Sigmoid colon (tissue), 7 donors: ENCODE data around the gene DHX15. TPM values are rescaled to one million over a fixed set of nuclear protein-coding genes. Genes with fewer than 3 reads are reported as not detected.

Experiments
- DNase-seq: peaks from one replicate; pipeline ENCODE4 v3.0.0-alpha.2; 2019
- H3K27ac ChIP-seq, 4 donors: fragments of 200-600 bp; sonication (generic); one replicate each; pipeline ENCODE4 v1.5.1; 2016 to 2019; ENCODE audit warnings: mild to moderate bottlenecking in 1 of 4
- H3K27me3 ChIP-seq, 3 donors: fragments of 200-600 bp; sonication (generic); one replicate each; pipeline ENCODE4 v1.5.1; 2019; ENCODE audit warnings: mild to moderate bottlenecking in 1 of 3
- H3K36me3 ChIP-seq, 4 donors: fragments of 200-600 bp; sonication (generic); one replicate each; pipeline ENCODE4 v1.5.1; 2016 to 2019
- H3K4me1 ChIP-seq, 4 donors: fragments of 200-600 bp; sonication (generic); one replicate each; pipeline ENCODE4 v1.5.1; 2017 to 2019
- H3K4me3 ChIP-seq, 4 donors: fragments of 200-600 bp; sonication (generic); one replicate each; pipeline ENCODE4 v1.5.1; 2017 to 2019; ENCODE audit warnings: mild to moderate bottlenecking in 2 of 4, moderate library complexity in 1 of 4
- H3K9me3 ChIP-seq, 4 donors: fragments of 200-600 bp in 3 of 4; sonication (generic) in 3 of 4; one replicate each; pipeline versions ENCODE4 v1.5.1 to v1.6.1; 2013 to 2019
- CTCF ChIP-seq, 4 experiments: fragments of 450-650 bp in 3 of 4; fragments of 200-600 bp in 1 of 4; IDR thresholded peaks; one replicate each; pipeline ENCODE4 v1.5.1; 2016 to 2019; ENCODE audit warnings: antibody characterized with exemption in 4 of 4, mild to moderate bottlenecking in 3 of 4, moderate library complexity in 2 of 4
- EP300 ChIP-seq, 4 donors: sonication (generic); formaldehyde crosslinking; IDR thresholded peaks; one replicate each; pipeline ENCODE4 v1.6.1; 2017; ENCODE audit warnings: antibody characterized with exemption in 4 of 4
- POLR2A ChIP-seq, 2 donors: fragments of 450-650 bp; IDR thresholded peaks; one replicate each; pipeline ENCODE4 v1.6.1; 2016; ENCODE audit warnings: antibody characterized with exemption in 2 of 2, mild to moderate bottlenecking in 2 of 2, moderate library complexity in 2 of 2
- POLR2AphosphoS5 ChIP-seq, 4 donors: sonication (generic); formaldehyde crosslinking; IDR thresholded peaks; one replicate each; pipeline ENCODE4 v1.6.1; 2017; ENCODE audit warnings: antibody characterized with exemption in 4 of 4
- WGBS, 2 donors: extraction: QIAGEN DNeasy Blood & Tissue Kit; methylation state at CpG; one replicate each; pipeline ENCODE4 v1.1.7; 2013; 5-methylcytosine and 5-hydroxymethylcytosine counted together
- intact Hi-C: fragments of 100-400 bp; cut with DNase I; formaldehyde crosslinking; loops from one replicate; pipeline ENCODE4 v1.15.1; 2023
- polyA plus RNA-seq, 3 donors: library from polyadenylated mRNA; stranded (reverse); fragments of 200-250 nt; gene quantifications; one replicate each; pipeline ENCODE4 v1.2.3, GENCODE V29; 2013
- total RNA-seq, 4 donors: library from RNA; depleted of rRNA; stranded (reverse); fragments of >200 nt; gene quantifications; one replicate each; pipeline ENCODE4 v1.1.0, GENCODE V29; 2016
- donor health status: healthy with polysubstance abuse.
- donor health status: Bipolar disorder and iron deficiency.
- donor health status: healthy.

Gene DHX15
- total and polyA plus RNA-seq, 7 donors = 53.5 to 136 (median 103) TPM

- WGBS, 2 donors = 83 to 88% methylated on average over 2 of the region's 2 CpGs
- H3K4me3 ChIP-seq = no peak overlapping the region
- H3K36me3 ChIP-seq = no peaks in the 10 kb centered on the region
- peaks cover 0 to 7% (median under 1%) of the 10 kb centered on the region in 4 donors for H3K9me3 ChIP-seq
- H3K4me1 ChIP-seq = peaks cover 0 to 7% (median 0%) of the 10 kb centered on the region in 4 donors
- H3K27me3 ChIP-seq = no peaks in the 10 kb centered on the region
- DNase-seq = no peak
- H3K27ac ChIP-seq = no peak overlapping the region
- no peak for TF ChIP-seq POLR2AphosphoS5 (IDR thresholded peaks at IDR 0.05)
- TF ChIP-seq EP300 (IDR thresholded peaks at IDR 0.05) = no peak
- no peak for TF ChIP-seq POLR2A (IDR thresholded peaks at IDR 0.05)
- TF ChIP-seq CTCF (IDR thresholded peaks at IDR 0.05) = no peak
- intact Hi-C loops = loop anchor here (5.0 to 10.0 kb wide), 2 partner anchors 643 to 785 kb away; partner anchors contain the start of genes ANAPC4 and PI4K2B
Measured at GRCh38 chr4:24589448-24589847, 5.1 kb upstream of the DHX15 start.

GRCh38 chr4:24588216-24588954, 4.0 kb upstream of the DHX15 start:
- peaks cover 0 to 7% (median 0%) of the 10 kb centered on the region in 4 donors for H3K4me1 ChIP-seq
- TF ChIP-seq POLR2AphosphoS5 (IDR thresholded peaks at IDR 0.05) (no peak), CTCF (IDR thresholded peaks at IDR 0.05) (no peak), POLR2A (IDR thresholded peaks at IDR 0.05) (no peak), EP300 (IDR thresholded peaks at IDR 0.05) (no peak)
- H3K27ac ChIP-seq = no peak overlapping the region
- no peak overlapping the region for H3K4me3 ChIP-seq
- peaks cover 0 to 7% (median under 1%) of the 10 kb centered on the region in 4 donors for H3K9me3 ChIP-seq
- intact Hi-C loops = loop anchor here (5.0 to 10.0 kb wide), 2 partner anchors 644 to 786 kb away; partner anchors contain the start of genes ANAPC4 and PI4K2B
- no peaks in the 10 kb centered on the region for H3K27me3 ChIP-seq
- DNase-seq = no peak
- 65 to 80% methylated on average over 7 of the region's 7 CpGs for WGBS, 2 donors
- no peaks in the 10 kb centered on the region for H3K36me3 ChIP-seq

- intact Hi-C loops = loop anchor here (2.0 to 10.0 kb wide), 4 partner anchors 111 to 791 kb away; partner anchors contain the start of genes ANAPC4, CCDC149 and SOD3
- H3K4me3 ChIP-seq = peak overlapping the region; percentile 74 to 100 (median 94)
- no peaks in the 10 kb centered on the region for H3K9me3 ChIP-seq
- peaks cover 0 to 51% (median 43%) of the 10 kb centered on the region in 4 donors for H3K4me1 ChIP-seq
- no peaks in the 10 kb centered on the region for H3K27me3 ChIP-seq
- no peaks in the 10 kb centered on the region for H3K36me3 ChIP-seq
- peak overlapping the region; percentile 98 to 100 (median 100) for H3K27ac ChIP-seq
- peak in 1 of 4 donors; percentile 20 for TF ChIP-seq POLR2AphosphoS5 (IDR thresholded peaks at IDR 0.05)
- TF ChIP-seq EP300 (IDR thresholded peaks at IDR 0.05) = no peak
- peak; percentile 80 for DNase-seq
- WGBS, 2 donors = 0 to 1% methylated on average over 51 of the region's 51 CpGs
Measured at GRCh38 chr4:24583451-24584210, 723 bp downstream of the DHX15 start.

GRCh38 chr4:24582235-24582832, 2.0 kb downstream of the DHX15 start:
- Histone ChIP-seq H3K9me3 (no peaks in the 10 kb centered on the region), H3K4me3 (peak overlapping the region in 3 of 4 donors; percentile 74 to 100 (median 99)), H3K27me3 (no peaks in the 10 kb centered on the region), H3K27ac (peak overlapping the region; percentile 98 to 100 (median 100)), H3K4me1 (peaks cover 0 to 64% (median 55%) of the 10 kb centered on the region in 4 donors), H3K36me3 (no peaks in the 10 kb centered on the region)
- DNase-seq = no peak
- TF ChIP-seq CTCF (IDR thresholded peaks at IDR 0.05) (no peak), POLR2AphosphoS5 (IDR thresholded peaks at IDR 0.05) (no peak), EP300 (IDR thresholded peaks at IDR 0.05) (no peak), POLR2A (IDR thresholded peaks at IDR 0.05) (no peak)
- 5 to 18% methylated on average over 5 of the region's 5 CpGs for WGBS, 2 donors
- intact Hi-C loops = loop anchor here (5.0 to 10.0 kb wide), 2 partner anchors 215 to 792 kb away; partner anchors contain the start of genes ANAPC4 and SOD3
